Fibroblast of the conjunctiva (primary cell): ENCODE measurements around the gene TBC1D5.
A peak's percentile ranks its signal among the peaks of the same experiment; 100 is the strongest.
"Not testable (repeated sequence)": the region's sequence is repeated elsewhere in the genome, so short reads cannot be mapped to it uniquely, and the experiment has no call there.

Source experiments
- DNase-seq: peaks from one replicate; pipeline ENCODE4 v3.0.0-alpha.2; 2010; ENCODE audit warnings: low read depth

TBC1D5 gene

DNA sequence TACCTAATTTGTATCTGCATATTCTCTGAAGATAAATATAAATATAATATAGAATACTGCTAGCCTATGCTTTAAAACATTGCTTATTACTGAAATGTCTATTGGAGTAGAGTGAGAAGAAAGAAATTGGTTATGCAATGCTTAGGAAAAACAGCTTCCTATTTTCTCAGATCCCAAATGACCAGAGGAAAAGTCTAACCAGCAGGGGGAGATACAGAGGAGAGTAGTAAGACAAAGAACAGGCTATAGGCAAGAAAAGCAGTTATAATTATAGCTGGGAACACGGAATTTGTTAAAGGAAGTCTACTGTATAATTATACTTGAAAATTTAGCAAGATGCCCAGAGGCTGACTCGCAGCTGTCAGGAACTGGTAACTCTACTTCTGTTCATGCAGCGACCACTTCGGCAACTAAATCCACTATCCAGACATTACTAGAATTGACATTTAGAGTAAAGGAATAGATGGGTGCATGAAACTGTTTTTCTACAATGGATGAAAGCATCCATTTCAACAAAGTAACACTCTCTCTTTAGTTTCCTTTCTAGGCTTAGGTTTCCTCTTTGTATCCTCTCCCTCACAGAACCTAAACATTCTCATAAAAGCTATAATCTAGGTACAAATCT is 97.2 kb downstream of the TBC1D5 start:
- peak; percentile 52 for DNase-seq

GRCh38 chr3:17643691-17644090 is 98.7 kb downstream of the TBC1D5 start:
- DNase-seq = peak; percentile 14

- DNase-seq = no peak
Observed at GRCh38 chr3:17642474-17642873, 100.0 kb downstream of the TBC1D5 start.

DNA sequence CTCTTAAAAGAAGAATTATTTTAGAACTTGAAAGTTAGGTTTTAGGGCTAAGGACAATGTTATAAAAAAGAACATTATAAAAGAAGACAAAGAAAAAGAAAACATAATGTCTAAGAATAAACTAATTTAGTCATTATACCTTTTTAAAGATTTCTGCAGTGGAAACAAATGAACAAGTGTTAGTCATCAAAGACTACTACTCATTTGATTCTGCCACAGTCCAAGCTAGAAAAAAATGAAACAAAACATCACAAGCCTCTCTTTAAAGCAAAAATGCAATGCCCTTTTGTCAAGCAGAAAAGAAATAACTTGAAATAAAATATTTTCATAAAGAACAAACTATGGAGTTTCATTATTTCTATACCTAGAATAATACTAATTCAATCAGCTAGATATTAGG is 102.0 kb downstream of the TBC1D5 start:
- no peak for DNase-seq

DNA sequence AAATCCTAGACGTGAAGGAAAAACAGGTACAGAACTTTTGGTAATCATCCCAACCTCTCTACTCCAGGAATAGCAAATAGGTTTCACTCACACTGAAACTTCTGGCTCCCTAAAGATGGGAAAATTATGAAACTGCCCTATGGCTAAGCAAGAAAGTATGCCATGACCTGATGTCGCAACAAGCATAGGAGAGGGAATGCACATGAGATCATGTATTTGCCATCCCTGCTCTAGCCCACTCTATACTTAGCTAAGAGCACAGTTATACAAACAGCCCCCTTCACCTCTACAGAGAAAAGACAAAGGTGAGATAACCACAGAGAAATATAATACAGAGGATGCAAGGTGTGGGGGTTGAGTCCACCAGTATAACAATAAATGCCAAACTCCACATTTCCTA is 102.7 kb downstream of the TBC1D5 start:
- peak; percentile 61 for DNase-seq

GRCh38 chr3:17639257-17639656 is 103.2 kb downstream of the TBC1D5 start:
- peak; percentile 38 for DNase-seq

DNA sequence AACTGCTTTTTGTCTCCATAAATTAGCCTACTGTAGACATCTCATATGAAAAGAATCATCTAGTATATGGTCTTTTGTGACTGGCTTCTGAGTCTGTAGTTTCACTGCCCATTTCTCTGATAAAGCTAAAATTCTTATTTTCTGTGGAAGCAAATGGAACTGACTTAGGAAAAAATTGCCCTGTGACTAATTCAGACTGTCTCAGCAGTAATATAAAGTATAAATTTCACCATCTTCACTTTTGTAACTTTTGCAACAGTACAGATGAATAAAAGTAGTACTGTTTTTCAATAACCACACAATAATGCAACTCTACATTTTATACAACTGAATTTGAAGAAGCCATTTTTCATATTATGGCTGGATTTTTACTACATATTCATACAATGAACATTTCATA is 104.1 kb downstream of the TBC1D5 start:
- no peak for DNase-seq

- DNase-seq = peak; percentile 29
Observed at GRCh38 chr3:17635675-17636074, 106.8 kb downstream of the TBC1D5 start.

DNA sequence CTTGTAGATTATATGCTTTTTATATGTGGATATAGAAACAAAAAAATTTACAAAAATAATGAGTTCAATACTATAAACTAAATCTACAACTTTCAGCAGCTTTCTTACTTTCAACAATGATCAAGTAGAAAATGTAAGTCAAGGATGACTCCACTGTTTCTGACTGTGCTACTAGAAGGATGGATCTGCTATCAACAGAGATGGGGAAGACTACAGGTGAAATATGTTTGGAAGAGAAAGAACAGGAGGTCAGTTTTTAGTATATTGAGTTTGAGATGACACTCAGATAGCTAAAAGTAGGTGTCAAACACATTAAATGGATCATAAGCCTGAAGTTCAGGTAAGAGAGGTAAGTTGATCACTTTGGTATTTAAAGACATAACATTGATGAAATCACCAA is 107.5 kb downstream of the TBC1D5 start:
- DNase-seq = no peak

DNA sequence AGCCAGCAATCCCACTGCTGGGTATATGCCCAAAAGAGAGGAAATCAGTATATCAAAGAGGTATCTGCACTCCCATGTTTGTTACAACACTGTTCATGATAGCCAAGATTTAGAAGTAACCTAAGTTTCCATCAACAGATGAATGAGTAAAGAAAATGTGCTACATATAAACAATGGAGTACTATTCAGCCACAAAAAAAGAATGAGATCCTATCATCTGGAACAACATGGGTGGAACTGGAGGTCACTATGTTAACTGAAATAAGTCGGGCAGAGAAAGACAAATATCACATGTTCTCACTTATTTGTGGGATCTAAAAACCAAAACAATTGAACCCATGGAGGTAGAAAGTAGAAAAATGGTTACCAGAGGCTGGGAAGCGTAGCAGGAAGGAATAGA is 108.2 kb downstream of the TBC1D5 start:
- no peak for DNase-seq

GRCh38 chr3:17632401-17633100 is 109.9 kb downstream of the TBC1D5 start:
- peak; percentile 43 for DNase-seq

DNA sequence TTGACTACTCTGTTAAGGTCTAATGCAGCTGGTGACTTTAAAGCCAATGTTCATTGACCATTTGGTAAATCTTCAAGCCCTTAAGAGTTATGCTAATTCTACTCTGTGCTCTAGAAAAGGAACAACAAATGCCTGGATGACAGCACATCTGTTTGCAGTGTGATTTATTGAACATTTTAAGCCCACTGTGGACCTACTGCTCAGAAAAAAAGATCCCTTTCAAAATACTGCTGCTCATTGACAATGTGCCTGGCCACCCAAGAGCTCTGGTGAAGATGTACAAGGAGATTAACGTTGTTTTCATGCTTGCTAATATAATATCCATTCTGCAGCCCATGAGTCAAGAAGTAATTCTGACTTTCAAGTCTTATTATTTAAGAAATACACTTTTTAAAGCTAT is 110.8 kb downstream of the TBC1D5 start:
- DNase-seq = no peak

- DNase-seq = no peak
Observed at GRCh38 chr3:17629400-17629799, 113.0 kb downstream of the TBC1D5 start.

- DNase-seq = no peak
Observed at GRCh38 chr3:17626395-17626794, 116.0 kb downstream of the TBC1D5 start.

GRCh38 chr3:17625133-17625532 is 117.3 kb downstream of the TBC1D5 start:
- no peak for DNase-seq

DNA sequence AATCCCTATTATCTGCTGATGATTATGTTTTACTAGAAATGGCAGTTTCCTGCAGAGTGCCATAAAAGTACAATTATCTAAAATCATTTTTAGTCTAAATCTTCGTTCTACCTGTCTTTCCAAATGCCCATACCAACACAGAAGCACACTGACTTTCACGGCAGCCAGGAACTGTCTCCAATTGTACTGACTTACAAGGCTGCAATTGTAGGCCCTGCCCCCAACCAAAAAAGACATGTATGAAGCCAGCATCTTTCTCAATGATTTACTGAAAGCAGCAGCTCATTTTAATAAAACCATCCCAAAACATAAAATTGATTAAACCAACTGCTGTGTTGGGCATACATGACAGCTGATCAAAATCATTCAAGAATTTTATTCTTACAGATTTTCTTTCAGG is 119.0 kb downstream of the TBC1D5 start:
- DNase-seq = no peak

DNA sequence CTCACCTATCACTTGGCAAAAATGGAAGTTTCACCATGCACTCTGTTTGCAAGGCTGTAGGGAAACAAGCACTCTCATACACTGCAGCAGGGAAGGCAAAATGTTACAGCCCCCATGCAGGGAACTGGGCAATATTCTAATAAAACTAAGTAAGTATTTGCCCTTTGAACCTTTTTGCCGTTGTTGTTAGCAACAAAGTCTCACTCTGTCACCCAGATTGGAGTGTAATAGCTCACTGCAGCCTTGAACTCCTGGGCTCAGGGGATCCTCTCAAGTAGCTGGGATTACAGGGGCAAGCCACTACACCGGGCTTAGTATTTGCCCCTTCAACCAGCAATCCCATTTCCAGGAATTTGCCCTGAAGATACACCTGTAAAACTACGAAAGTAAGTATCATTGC is 122.5 kb downstream of the TBC1D5 start:
- no peak for DNase-seq

DNA sequence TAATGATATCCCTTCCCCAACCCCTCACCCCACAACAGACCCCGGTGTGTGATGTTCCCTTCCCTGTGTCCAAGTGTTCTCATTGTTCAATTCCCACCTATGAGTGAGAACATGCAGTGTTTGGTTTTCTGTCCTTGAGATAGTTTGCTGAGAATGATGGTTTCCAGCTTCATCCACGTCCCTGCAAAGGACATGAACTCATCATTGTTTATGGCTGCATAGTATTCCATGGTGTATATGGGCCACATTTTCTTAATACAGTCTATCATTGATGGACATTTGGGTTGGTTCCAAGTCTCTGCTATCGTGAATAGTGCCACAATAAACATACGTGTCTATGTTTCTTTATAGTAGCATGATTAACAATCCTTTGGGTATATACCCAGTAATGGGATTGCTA is 129.4 kb downstream of the TBC1D5 start:
- DNase-seq = not testable (repeated sequence)

DNA sequence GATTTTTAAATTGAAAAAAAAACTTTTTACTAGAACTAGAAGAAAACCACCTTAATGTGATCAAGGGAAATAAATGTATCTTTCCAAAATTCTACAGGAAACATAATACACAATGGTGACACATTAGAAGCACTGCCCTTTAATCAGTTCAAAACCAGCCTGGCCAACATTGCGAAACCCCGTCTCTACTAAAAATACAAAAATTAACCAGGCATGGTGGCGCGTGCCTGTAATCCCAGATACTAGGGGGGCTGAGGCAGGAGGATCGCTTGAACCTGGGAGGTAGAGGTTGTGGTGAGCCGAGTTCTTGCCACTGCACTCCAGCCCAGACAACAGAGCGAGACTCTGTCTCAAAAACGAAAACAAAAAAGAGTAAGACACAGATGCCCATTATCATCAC is 134.5 kb downstream of the TBC1D5 start:
- DNase-seq = no peak

DNA sequence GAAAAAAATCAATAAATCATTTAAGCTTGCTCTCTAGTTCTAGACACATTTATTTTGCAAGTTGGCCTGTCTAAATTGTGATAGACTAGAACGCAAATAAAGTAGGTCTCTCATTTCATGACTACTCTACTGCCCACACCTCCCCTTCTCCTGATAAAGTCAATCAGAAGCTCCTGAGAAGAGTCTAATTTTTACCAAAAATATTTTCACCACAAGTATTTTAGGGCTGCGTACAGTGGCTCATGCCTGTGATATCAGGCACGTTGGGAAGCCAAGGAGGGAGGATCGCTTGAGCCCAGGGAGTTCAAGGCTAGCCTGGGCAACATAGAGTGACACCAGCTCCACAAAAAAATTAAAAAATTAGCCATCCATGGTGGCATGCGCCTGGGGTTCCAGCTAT is 136.5 kb downstream of the TBC1D5 start:
- no peak for DNase-seq

- DNase-seq = peak; percentile 18
Observed at GRCh38 chr3:17605032-17605431, 137.4 kb downstream of the TBC1D5 start.

- DNase-seq = no peak
Observed at GRCh38 chr3:17602126-17602525, 140.3 kb downstream of the TBC1D5 start.

- DNase-seq = no peak
Observed at GRCh38 chr3:17592956-17593355, 149.5 kb downstream of the TBC1D5 start.

GRCh38 chr3:17590465-17590864 is 152.0 kb downstream of the TBC1D5 start:
- no peak for DNase-seq
